Panc1 (cell line): ENCODE data around the gene TMEM129.
A peak's percentile ranks its signal among the peaks of the same experiment; 100 is the strongest.

Experiments used
- CTCF ChIP-seq: fragments of 450-650 bp; IDR thresholded peaks from 2 replicates; pipeline ENCODE4 v1.5.1; 2017; ENCODE audit warnings: mild to moderate bottlenecking
- POLR2AphosphoS5 ChIP-seq: IDR thresholded peaks from 2 replicates; pipeline ENCODE4 v1.6.1; 2012; ENCODE audit warnings: mild to moderate bottlenecking, low read depth, low read length, moderate library complexity
- REST ChIP-seq, 2 experiments: IDR thresholded peaks; 2 replicates each; pipeline ENCODE4 v1.6.1; 2011 to 2012; ENCODE audit warnings: low read depth in 2 of 2, control low read depth in 1 of 2, low read length in 1 of 2, mild to moderate bottlenecking in 1 of 2, moderate library complexity in 1 of 2; ENCODE audit not compliant: insufficient read depth in 1 of 2
- TCF7L2 ChIP-seq: IDR thresholded peaks from 2 replicates; pipeline ENCODE4 v1.6.1; 2011; ENCODE audit warnings: mild to moderate bottlenecking, low read depth, low read length, inconsistent platforms

DNA sequence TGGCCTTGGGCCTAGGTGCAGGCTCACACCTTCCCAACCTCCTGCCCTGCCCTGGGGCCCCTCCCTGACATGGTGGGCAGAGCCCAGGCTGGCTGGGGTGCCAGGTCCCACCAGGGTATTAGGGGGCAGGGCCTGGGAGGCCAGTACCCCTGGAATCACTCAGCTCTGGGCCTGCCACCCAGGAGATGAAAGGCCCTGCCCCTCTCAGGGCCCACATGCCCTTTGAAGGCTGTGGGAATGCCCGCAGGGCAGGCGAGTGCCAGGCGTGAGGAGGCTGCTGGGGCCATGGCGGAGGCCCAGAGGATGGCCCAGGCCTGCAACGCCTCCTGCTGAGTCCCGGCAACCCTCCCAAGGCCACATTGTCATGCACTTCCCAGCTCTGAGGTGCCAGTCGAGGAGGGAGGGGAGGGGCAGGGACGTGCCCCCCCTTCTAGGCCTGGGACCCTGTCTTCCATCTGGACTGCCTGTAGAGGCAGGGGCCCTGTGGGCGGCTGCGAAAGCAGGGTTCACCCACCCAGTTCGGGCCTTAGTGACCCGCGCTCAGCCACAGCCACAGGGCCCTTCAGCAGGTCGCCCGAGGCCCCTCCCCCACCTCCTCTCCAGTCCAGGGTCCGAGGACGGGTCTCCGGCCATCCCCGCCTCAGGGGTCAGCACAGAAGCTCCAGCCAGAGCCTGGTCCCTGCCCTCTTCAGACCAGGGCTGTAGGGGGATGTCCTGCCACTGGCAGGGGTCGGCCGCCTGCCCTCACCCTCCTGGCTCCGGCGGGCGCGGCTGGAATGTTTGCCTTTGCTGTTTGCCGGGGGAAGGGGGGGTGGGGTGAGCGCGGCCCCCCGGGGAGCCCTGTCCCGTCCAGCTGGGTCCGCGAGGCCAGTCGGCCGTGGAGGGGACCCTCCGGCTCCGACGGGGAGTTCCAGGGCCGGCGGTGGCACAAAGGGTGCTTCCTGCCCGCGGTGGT lies 45.3 kb upstream of the TMEM129 start:
- TF ChIP-seq REST (IDR thresholded peaks at IDR 0.05; ENCODE audit: insufficient read depth in 1 of 2, low read depth in 2 of 2, low read length in 1 of 2) (no peak), CTCF (no peak), POLR2AphosphoS5 (no peak), TCF7L2 (0 out of 2 replicates have a peak, but pooled peaks have one; percentile 57)
